ENCODE measurements around the gene NFASC.

The NFASC gene

GRCh38 chr1:205041998-205042910 lies 171.6 kb downstream of the NFASC start:
- TF ChIP-seq, protein P1, sequence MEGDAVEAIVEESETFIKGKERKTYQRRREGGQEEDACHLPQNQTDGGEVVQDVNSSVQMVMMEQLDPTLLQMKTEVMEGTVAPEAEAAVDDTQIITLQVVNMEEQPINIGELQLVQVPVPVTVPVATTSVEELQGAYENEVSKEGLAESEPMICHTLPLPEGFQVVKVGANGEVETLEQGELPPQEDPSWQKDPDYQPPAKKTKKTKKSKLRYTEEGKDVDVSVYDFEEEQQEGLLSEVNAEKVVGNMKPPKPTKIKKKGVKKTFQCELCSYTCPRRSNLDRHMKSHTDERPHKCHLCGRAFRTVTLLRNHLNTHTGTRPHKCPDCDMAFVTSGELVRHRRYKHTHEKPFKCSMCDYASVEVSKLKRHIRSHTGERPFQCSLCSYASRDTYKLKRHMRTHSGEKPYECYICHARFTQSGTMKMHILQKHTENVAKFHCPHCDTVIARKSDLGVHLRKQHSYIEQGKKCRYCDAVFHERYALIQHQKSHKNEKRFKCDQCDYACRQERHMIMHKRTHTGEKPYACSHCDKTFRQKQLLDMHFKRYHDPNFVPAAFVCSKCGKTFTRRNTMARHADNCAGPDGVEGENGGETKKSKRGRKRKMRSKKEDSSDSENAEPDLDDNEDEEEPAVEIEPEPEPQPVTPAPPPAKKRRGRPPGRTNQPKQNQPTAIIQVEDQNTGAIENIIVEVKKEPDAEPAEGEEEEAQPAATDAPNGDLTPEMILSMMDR (IDR thresholded peaks at IDR 0.05; ENCODE audit: low read depth, low read length, poor library complexity, severe bottlenecking) = no peak
- no peak for TF ChIP-seq EZH2phosphoT487 (IDR thresholded peaks at IDR 0.05; ENCODE audit: borderline replicate concordance, low read length)
- no peaks in the 10 kb centered on the region for H3K9me2 ChIP-seq (replicated peaks; ENCODE audit: control insufficient read depth, low read length)
- H3K27ac ChIP-seq (ENCODE audit: low read depth, low read length) = no peak overlapping the region
- no peaks in the 10 kb centered on the region for H4K20me1 ChIP-seq (ENCODE audit: control insufficient read depth, insufficient read depth, low read depth, low read length)
- no peak overlapping the region for H3K4me2 ChIP-seq (ENCODE audit: low read length)
- no peaks in the 10 kb centered on the region for H3K36me3 ChIP-seq (ENCODE audit: control insufficient read depth, low read length)
- H3K79me2 ChIP-seq (ENCODE audit: control insufficient read depth, low read length) = no peaks in the 10 kb centered on the region
- no peaks in the 10 kb centered on the region for H3K9me3 ChIP-seq (ENCODE audit: control insufficient read depth, insufficient read depth, low read length)
- peaks cover 37% of the 10 kb centered on the region for H3K27me3 ChIP-seq (ENCODE audit: control insufficient read depth, low read length)
- no peaks in the 10 kb centered on the region for H3F3A ChIP-seq (ENCODE audit: control insufficient read depth, insufficient read depth)
- no peaks in the 10 kb centered on the region for H3K4me1 ChIP-seq (ENCODE audit: control insufficient read depth, low read length)
- no peak overlapping the region for H3K4me3 ChIP-seq (ENCODE audit: low read length)

DNA sequence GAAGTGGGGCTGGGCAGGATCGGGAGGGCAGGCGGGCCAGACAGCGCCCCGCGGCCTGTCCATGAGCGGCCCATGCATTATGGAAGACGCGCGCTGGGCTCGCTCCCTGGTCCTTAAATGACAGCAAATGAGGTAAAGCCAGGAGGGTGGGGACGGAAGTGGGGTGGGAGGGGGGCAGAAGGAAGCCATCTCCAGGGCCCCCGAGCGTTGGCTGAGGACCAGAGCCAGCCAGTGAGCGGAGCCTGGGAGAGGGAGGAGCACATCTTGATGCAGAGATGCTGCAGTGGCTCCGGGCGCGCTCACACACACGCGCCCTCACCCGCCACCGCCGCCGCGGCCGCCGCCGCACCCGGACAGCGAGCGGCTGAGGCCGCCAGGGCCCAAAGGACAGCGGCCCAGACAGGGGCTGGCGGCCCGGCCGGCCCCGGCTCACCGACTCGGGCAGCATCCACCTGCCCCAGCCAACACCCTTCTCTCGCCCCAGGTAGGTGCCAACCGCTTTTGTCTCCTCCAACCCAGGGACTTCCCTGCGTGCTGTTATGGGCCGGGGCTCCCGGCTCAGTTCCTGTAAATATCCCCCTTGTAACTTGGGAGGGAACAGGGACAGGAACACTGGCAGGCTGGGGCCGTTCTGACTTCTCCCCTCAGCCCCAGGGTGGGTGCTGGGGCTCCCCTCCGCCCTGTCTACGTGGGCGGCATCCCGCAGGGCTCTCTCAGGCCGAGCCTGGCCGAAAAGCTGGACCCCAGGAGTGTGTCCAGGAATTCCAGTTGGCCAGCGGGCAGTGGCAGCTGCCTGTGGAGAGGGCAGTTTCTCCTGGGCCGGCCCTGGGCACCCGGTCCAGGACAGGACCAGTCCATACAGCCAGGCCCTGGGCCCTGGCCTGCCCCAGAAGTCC lies 172.5 kb downstream of the NFASC start, which contains the start of gene CNTN2:
Gene CNTN2, plus strand, starts transcription at position 302 of the 896 bp plus-strand sequence. CDS start 9,974 bp downstream, outside the sequence.
- H3K4me2 ChIP-seq (ENCODE audit: low read length) = no peak within 1 kb of the TSS
- H3K9me3 ChIP-seq (ENCODE audit: control insufficient read depth, insufficient read depth, low read length) = no peaks in the 10 kb centered on the region
- H4K20me1 ChIP-seq (ENCODE audit: control insufficient read depth, insufficient read depth, low read depth, low read length) = no peaks in the 10 kb centered on the region
- TF ChIP-seq EZH2phosphoT487 (IDR thresholded peaks at IDR 0.05; ENCODE audit: borderline replicate concordance, low read length) = no peak
- TF ChIP-seq, protein P1 (IDR thresholded peaks at IDR 0.05; ENCODE audit: low read depth, low read length, poor library complexity, severe bottlenecking) = no peak
- H3K27me3 ChIP-seq (ENCODE audit: control insufficient read depth, low read length) = peaks cover 36% of the 10 kb centered on the region
- no peaks in the 10 kb centered on the region for H3F3A ChIP-seq (ENCODE audit: control insufficient read depth, insufficient read depth)
- no peaks in the 10 kb centered on the region for H3K36me3 ChIP-seq (ENCODE audit: control insufficient read depth, low read length)
- no peak within 1 kb of the TSS for H3K4me3 ChIP-seq (ENCODE audit: low read length)
- no peaks in the 10 kb centered on the region for H3K9me2 ChIP-seq (replicated peaks; ENCODE audit: control insufficient read depth, low read length)
- no peaks in the 10 kb centered on the region for H3K79me2 ChIP-seq (ENCODE audit: control insufficient read depth, low read length)
- no peak within 1 kb of the TSS for H3K27ac ChIP-seq (ENCODE audit: low read depth, low read length)
- no peaks in the 10 kb centered on the region for H3K4me1 ChIP-seq (ENCODE audit: control insufficient read depth, low read length)

DNA sequence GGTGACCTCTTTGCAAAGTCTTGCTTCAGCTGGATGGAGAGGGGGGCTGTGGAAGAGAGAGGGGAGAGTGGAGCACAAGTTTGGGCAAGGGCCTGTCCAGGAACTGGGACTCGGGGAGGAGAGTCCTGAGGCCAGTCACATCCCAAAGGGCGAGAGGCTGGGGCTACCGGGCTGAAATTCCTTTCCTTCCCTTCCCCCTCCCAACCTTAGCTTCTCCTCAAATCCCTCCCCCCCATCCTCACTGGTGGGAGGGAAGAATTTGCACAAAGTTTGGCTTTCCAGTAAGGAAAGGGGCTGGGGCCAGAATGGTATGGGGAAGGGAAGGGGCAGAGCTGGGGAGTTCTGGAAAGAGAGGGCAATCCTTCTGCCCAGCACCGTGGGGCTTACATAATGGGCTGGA lies 173.2 kb downstream of the NFASC start:
- H3K79me2 ChIP-seq (ENCODE audit: control insufficient read depth, low read length) = no peaks in the 10 kb centered on the region
- no peak for TF ChIP-seq EZH2phosphoT487 (IDR thresholded peaks at IDR 0.05; ENCODE audit: borderline replicate concordance, low read length)
- TF ChIP-seq, protein P1 (IDR thresholded peaks at IDR 0.05; ENCODE audit: low read depth, low read length, poor library complexity, severe bottlenecking) = no peak
- H3K27ac ChIP-seq (ENCODE audit: low read depth, low read length) = no peak overlapping the region
- no peak overlapping the region for H3K4me3 ChIP-seq (ENCODE audit: low read length)
- H3F3A ChIP-seq (ENCODE audit: control insufficient read depth, insufficient read depth) = no peaks in the 10 kb centered on the region
- H3K4me2 ChIP-seq (ENCODE audit: low read length) = no peak overlapping the region
- no peaks in the 10 kb centered on the region for H3K9me3 ChIP-seq (ENCODE audit: control insufficient read depth, insufficient read depth, low read length)
- H3K9me2 ChIP-seq (replicated peaks; ENCODE audit: control insufficient read depth, low read length) = no peaks in the 10 kb centered on the region
- no peaks in the 10 kb centered on the region for H4K20me1 ChIP-seq (ENCODE audit: control insufficient read depth, insufficient read depth, low read depth, low read length)
- peaks cover 34% of the 10 kb centered on the region for H3K27me3 ChIP-seq (ENCODE audit: control insufficient read depth, low read length)
- H3K4me1 ChIP-seq (ENCODE audit: control insufficient read depth, low read length) = no peaks in the 10 kb centered on the region
- H3K36me3 ChIP-seq (ENCODE audit: control insufficient read depth, low read length) = no peaks in the 10 kb centered on the region
